ENCODE data around the gene SLC6A19.
A peak's percentile ranks its signal among the peaks of the same experiment; 100 is the strongest.

The SLC6A19 gene

GRCh38 chr5:1197876-1198666 is 3.3 kb upstream of the SLC6A19 start:
- DNase-seq: no peak

- no peak for DNase-seq
Observed at GRCh38 chr5:1199340-1199648, 2.1 kb upstream of the SLC6A19 start.

- DNase-seq: no peak
Observed at GRCh38 chr5:1199649-1200494, 1.5 kb upstream of the SLC6A19 start.

- no peak for DNase-seq
Observed at GRCh38 chr5:1200495-1201326, 684 bp upstream of the SLC6A19 start.

GRCh38 chr5:1202026-1202797 is 817 bp downstream of the SLC6A19 start:
- no peak for DNase-seq

- DNase-seq: no peak
Observed at GRCh38 chr5:1202798-1203185, 1.4 kb downstream of the SLC6A19 start.

- no peak for DNase-seq
Observed at GRCh38 chr5:1203311-1203967, 2.0 kb downstream of the SLC6A19 start.

- no peak for DNase-seq
Observed at GRCh38 chr5:1203968-1204692, 2.7 kb downstream of the SLC6A19 start.

GRCh38 chr5:1204693-1205242 is 3.4 kb downstream of the SLC6A19 start:
- peak; percentile 38 to 49 for DNase-seq

GRCh38 chr5:1205255-1206180 is 4.1 kb downstream of the SLC6A19 start:
- no peak for DNase-seq

GRCh38 chr5:1206521-1207412 is 5.4 kb downstream of the SLC6A19 start:
- no peak for DNase-seq

GRCh38 chr5:1207555-1207954 is 6.2 kb downstream of the SLC6A19 start:
- no peak for DNase-seq

GRCh38 chr5:1208221-1208742 is 6.9 kb downstream of the SLC6A19 start:
- no peak for DNase-seq

- peak in 1 of 2 experiments; percentile 14 for DNase-seq
Observed at GRCh38 chr5:1208743-1209488, 7.5 kb downstream of the SLC6A19 start.

- no peak for DNase-seq
Observed at GRCh38 chr5:1209489-1209852, 8.1 kb downstream of the SLC6A19 start.

- DNase-seq: no peak
Observed at GRCh38 chr5:1209896-1210776, 8.7 kb downstream of the SLC6A19 start.

GRCh38 chr5:1210832-1211251 is 9.4 kb downstream of the SLC6A19 start:
- DNase-seq: no peak

All from SW 1271 (cell line).